HepG2 (cell line): ENCODE measurements around the gene MYL12B. TPM values are rescaled to one million over a fixed set of nuclear protein-coding genes. Genes with fewer than 3 reads are reported as not detected.

Experiments used
- BHLHE40 ChIP-seq: IDR thresholded peaks from 2 replicates; pipeline ENCODE4 v1.6.1; 2011; ENCODE audit warnings: low read length, improper control_type of control experiment
- BRCA1 ChIP-seq: sonication (generic); formaldehyde crosslinking; IDR thresholded peaks from 2 replicates; pipeline ENCODE4 v1.4.0; 2020; ENCODE audit warnings: missing genetic modification reagents
- DPF2 ChIP-seq: sonication (generic); formaldehyde crosslinking; IDR thresholded peaks from 2 replicates; pipeline ENCODE4 v1.4.0; 2020; ENCODE audit warnings: mild to moderate bottlenecking, low read depth, missing genetic modification reagents, borderline replicate concordance
- JUNB ChIP-seq: sonication (generic); formaldehyde crosslinking; IDR thresholded peaks from 2 replicates; pipeline ENCODE4 v1.8.0; 2022; ENCODE audit warnings: missing genetic modification reagents, mild to moderate bottlenecking, borderline replicate concordance
- KAT7 ChIP-seq: IDR thresholded peaks from 2 replicates; pipeline ENCODE4 v1.6.1; 2018; ENCODE audit warnings: borderline replicate concordance, missing compliant biosample characterization
- NCOA1 ChIP-seq: sonication (generic); formaldehyde crosslinking; IDR thresholded peaks from 2 replicates; pipeline ENCODE4 v1.9.0; 2021; ENCODE audit warnings: missing genetic modification reagents
- NFKBIZ ChIP-seq: IDR thresholded peaks from 2 replicates; pipeline ENCODE4 v1.6.1; 2018; ENCODE audit warnings: missing genetic modification reagents, missing compliant biosample characterization
- NR2C2 ChIP-seq: sonication (generic); formaldehyde crosslinking; IDR thresholded peaks from 2 replicates; pipeline ENCODE4 v1.4.0; 2020; ENCODE audit warnings: missing genetic modification reagents, mild to moderate bottlenecking, moderate library complexity, borderline replicate concordance
- NR3C1 ChIP-seq: sonication (generic); formaldehyde crosslinking; IDR thresholded peaks from 2 replicates; pipeline ENCODE4 v1.4.0; 2020; ENCODE audit warnings: missing genetic modification reagents
- POLR2G ChIP-seq: fragments of 200-400 bp; formaldehyde crosslinking; IDR thresholded peaks from 2 replicates; pipeline ENCODE4 v1.6.1; 2018; ENCODE audit warnings: mild to moderate bottlenecking, low read depth, low read length, moderate library complexity
- TBX2 ChIP-seq: sonication (generic); formaldehyde crosslinking; IDR thresholded peaks from 2 replicates; pipeline ENCODE4 v1.5.0; 2020; ENCODE audit warnings: missing genetic modification reagents, mild to moderate bottlenecking, borderline replicate concordance
- ZBTB3 ChIP-seq: sonication (generic); formaldehyde crosslinking; IDR thresholded peaks from 2 replicates; pipeline ENCODE4 v1.4.0; 2020; ENCODE audit warnings: low read depth, mild to moderate bottlenecking, moderate library complexity, missing genetic modification reagents, borderline replicate concordance
- ZNF205 ChIP-seq: IDR thresholded peaks from 2 replicates; pipeline ENCODE4 v1.6.1; 2018; ENCODE audit warnings: missing biosample characterization, missing genetic modification reagents
- ZNF256 ChIP-seq: sonication (generic); formaldehyde crosslinking; conservative IDR thresholded peaks from 2 replicates; pipeline ENCODE4 v1.4.0; 2020; ENCODE audit warnings: missing genetic modification reagents
- ZNF33B ChIP-seq: sonication (generic); formaldehyde crosslinking; IDR thresholded peaks from 2 replicates; pipeline ENCODE4 v1.5.1; 2020; ENCODE audit warnings: mild to moderate bottlenecking, missing genetic modification reagents
- ZNF431 ChIP-seq: sonication (generic); formaldehyde crosslinking; IDR thresholded peaks from 2 replicates; pipeline ENCODE4 v1.9.0; 2022; ENCODE audit warnings: missing genetic modification reagents, low read depth, mild to moderate bottlenecking, borderline replicate concordance
- ZNF510 ChIP-seq: sonication (generic); formaldehyde crosslinking; IDR thresholded peaks from 2 replicates; pipeline ENCODE4 v1.4.0; 2020; ENCODE audit warnings: low read depth, mild to moderate bottlenecking, missing genetic modification reagents
- polyA plus RNA-seq, 8 experiments: library from polyadenylated mRNA; depleted of rRNA in 3 of 8; stranded (reverse) in 7 of 8; unstranded in 1 of 8; fragments of >200 nt; fragmentation: Illumina TruSeq in 4 of 8; extraction: Trizol in 4 of 8; gene quantifications; 2 replicates each; pipeline versions ENCODE4 v1.2.1 to v1.2.3, GENCODE V29; 2011 to 2016; ENCODE audit warnings: low read depth in 4 of 8, missing spikeins in 1 of 8, mixed read lengths in 1 of 8; ENCODE audit not compliant: insufficient read depth in 1 of 8
- total RNA-seq, 5 experiments: library from RNA; depleted of rRNA; stranded (reverse); fragments of >200 nt; fragmentation: Illumina TruSeq; extraction: Trizol; gene quantifications; 2 replicates each; pipeline ENCODE4 v1.2.3, GENCODE V29; 2016; ENCODE audit warnings: low read depth in 1 of 5
- TF ChIP-seq, protein P1 (sequence below): sonication (generic); formaldehyde crosslinking; IDR thresholded peaks from 2 replicates; pipeline ENCODE4 v1.5.0; 2020; ENCODE audit warnings: missing genetic modification reagents
- TF ChIP-seq, protein P2 (sequence below): sonication (generic); formaldehyde crosslinking; IDR thresholded peaks from 2 replicates; pipeline ENCODE4 v1.4.0; 2020; ENCODE audit warnings: missing genetic modification reagents, borderline replicate concordance
- TF ChIP-seq, protein P3 (sequence below): sonication (generic); formaldehyde crosslinking; IDR thresholded peaks from 2 replicates; pipeline ENCODE4 v1.5.0; 2020; ENCODE audit warnings: missing genetic modification reagents
- TF ChIP-seq, protein P4 (sequence below): IDR thresholded peaks from 2 replicates; pipeline ENCODE4 v1.6.1; 2012; ENCODE audit warnings: low read depth, low read length, improper control_type of control experiment
- TF ChIP-seq, protein P5 (sequence below): sonication (generic); formaldehyde crosslinking; IDR thresholded peaks from 2 replicates; pipeline ENCODE4 v1.9.0; 2021; ENCODE audit warnings: missing genetic modification reagents, mild to moderate bottlenecking, borderline replicate concordance

The MYL12B gene
- total and polyA plus RNA-seq, 2 of the 13 experiments (the other 11 are each of a cell fraction or from before 2014, with no cell fraction given): 265 to 340 TPM

DNA sequence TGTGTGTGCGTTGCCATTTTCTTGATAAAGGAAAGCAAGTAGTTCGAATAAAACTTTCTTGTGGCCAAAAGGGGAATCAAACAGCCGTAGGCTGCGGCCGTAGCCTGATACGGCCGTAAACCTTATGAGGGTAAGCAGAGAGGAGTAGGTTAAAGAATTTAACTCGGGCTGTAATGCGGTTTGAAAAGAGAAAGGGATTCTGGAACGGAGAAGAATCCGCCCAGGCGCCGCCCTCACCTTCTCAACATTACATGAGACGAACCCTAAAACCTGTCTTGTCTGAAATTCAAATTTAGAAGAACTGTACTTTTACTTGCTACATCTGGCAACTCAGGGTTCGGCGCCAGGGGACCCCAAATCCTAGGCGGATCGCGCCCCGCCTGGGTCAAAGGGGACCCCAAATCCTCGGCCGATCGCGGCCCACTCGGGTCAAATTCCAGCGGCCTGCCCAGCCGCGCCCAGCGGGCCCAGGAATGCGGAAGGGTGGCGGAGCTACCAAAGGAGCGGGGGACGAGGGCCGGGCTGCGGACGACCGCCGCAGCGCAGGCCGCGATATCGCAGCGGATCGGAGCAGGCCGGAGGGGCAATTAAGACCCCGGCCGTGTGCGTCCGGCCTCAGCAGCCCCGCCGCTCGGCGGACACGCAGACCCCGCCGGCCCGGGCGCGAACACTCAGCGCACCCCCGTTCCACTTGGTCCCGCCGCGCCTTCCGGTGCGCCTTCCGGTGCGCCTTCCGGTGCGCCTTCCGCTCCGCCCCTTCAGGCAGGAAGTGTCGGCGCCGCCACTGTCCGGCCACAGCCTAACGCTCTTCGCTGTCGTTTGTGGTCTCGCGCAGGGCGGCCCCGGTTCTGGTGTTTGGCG is at the start of gene MYL12B (continued):
- TF ChIP-seq ZNF510 (CRISPR knock-in tag): no peak
- TF ChIP-seq ZBTB3 (CRISPR knock-in tag): no peak
- TF ChIP-seq, protein P1, sequence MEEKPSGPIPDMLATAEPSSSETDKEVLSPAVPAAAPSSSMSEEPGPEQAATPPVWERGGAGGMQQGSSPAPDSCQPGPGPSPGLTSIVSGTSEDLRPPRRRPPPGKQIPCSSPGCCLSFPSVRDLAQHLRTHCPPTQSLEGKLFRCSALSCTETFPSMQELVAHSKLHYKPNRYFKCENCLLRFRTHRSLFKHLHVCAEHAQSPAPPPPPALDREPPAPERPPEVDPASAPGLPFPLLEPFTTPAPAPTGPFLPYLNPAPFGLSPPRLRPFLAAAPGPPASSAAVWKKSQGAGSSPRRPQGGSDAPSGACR (CRISPR knock-in tag): no peak; the same call in 1 of the 2 replicates
- no peak for TF ChIP-seq JUNB
- TF ChIP-seq, protein P2, sequence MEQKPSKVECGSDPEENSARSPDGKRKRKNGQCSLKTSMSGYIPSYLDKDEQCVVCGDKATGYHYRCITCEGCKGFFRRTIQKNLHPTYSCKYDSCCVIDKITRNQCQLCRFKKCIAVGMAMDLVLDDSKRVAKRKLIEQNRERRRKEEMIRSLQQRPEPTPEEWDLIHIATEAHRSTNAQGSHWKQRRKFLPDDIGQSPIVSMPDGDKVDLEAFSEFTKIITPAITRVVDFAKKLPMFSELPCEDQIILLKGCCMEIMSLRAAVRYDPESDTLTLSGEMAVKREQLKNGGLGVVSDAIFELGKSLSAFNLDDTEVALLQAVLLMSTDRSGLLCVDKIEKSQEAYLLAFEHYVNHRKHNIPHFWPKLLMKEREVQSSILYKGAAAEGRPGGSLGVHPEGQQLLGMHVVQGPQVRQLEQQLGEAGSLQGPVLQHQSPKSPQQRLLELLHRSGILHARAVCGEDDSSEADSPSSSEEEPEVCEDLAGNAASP (CRISPR knock-in tag): no peak; the same call in 1 of the 2 replicates
- TF ChIP-seq KAT7 (CRISPR knock-in tag): peak; percentile 92; the same call in 1 of the 2 replicates
- TF ChIP-seq BHLHE40: peak; percentile 95
- TF ChIP-seq NR3C1: no peak
- no peak for TF ChIP-seq DPF2 (CRISPR knock-in tag)
- TF ChIP-seq NCOA1 (CRISPR knock-in tag): 0 out of 2 replicates have a peak, but pooled peaks have one; percentile 68
- TF ChIP-seq ZNF33B (CRISPR knock-in tag): 0 out of 2 replicates have a peak, but pooled peaks have one; percentile 23
- no peak for TF ChIP-seq ZNF256
- peak; percentile 93 for TF ChIP-seq TBX2 (CRISPR knock-in tag)
- TF ChIP-seq, protein P3, sequence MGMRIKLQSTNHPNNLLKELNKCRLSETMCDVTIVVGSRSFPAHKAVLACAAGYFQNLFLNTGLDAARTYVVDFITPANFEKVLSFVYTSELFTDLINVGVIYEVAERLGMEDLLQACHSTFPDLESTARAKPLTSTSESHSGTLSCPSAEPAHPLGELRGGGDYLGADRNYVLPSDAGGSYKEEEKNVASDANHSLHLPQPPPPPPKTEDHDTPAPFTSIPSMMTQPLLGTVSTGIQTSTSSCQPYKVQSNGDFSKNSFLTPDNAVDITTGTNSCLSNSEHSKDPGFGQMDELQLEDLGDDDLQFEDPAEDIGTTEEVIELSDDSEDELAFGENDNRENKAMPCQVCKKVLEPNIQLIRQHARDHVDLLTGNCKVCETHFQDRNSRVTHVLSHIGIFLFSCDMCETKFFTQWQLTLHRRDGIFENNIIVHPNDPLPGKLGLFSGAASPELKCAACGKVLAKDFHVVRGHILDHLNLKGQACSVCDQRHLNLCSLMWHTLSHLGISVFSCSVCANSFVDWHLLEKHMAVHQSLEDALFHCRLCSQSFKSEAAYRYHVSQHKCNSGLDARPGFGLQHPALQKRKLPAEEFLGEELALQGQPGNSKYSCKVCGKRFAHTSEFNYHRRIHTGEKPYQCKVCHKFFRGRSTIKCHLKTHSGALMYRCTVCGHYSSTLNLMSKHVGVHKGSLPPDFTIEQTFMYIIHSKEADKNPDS (CRISPR knock-in tag): no peak; the same call in 1 of the 2 replicates
- TF ChIP-seq, protein P4, sequence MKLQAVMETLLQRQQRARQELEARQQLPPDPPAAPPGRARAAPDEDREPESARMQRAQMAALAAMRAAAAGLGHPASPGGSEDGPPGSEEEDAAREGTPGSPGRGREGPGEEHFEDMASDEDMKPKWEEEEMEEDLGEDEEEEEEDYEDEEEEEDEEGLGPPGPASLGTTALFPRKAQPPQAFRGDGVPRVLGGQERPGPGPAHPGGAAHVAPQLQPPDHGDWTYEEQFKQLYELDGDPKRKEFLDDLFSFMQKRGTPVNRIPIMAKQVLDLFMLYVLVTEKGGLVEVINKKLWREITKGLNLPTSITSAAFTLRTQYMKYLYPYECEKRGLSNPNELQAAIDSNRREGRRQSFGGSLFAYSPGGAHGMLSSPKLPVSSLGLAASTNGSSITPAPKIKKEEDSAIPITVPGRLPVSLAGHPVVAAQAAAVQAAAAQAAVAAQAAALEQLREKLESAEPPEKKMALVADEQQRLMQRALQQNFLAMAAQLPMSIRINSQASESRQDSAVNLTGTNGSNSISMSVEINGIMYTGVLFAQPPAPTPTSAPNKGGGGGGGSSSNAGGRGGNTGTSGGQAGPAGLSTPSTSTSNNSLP: 0 out of 2 replicates have a peak, but pooled peaks have one; percentile 29
- TF ChIP-seq NFKBIZ: no peak
- TF ChIP-seq NR2C2 (CRISPR knock-in tag): peak; percentile 85
- no peak for TF ChIP-seq ZNF431
- TF ChIP-seq ZNF205 (CRISPR knock-in tag): no peak; the same call in 1 of the 2 replicates
- TF ChIP-seq POLR2G: peak; percentile 88
- TF ChIP-seq, protein P5, sequence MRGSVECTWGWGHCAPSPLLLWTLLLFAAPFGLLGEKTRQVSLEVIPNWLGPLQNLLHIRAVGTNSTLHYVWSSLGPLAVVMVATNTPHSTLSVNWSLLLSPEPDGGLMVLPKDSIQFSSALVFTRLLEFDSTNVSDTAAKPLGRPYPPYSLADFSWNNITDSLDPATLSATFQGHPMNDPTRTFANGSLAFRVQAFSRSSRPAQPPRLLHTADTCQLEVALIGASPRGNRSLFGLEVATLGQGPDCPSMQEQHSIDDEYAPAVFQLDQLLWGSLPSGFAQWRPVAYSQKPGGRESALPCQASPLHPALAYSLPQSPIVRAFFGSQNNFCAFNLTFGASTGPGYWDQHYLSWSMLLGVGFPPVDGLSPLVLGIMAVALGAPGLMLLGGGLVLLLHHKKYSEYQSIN (CRISPR knock-in tag): no peak
- TF ChIP-seq BRCA1 (CRISPR knock-in tag): peak; percentile 67; the same call in 1 of the 2 replicates
